Neutrophil (primary cell): ENCODE data around the gene SIX5.

ENCODE experiments used
- H3K27ac ChIP-seq: fragments of 200-600 bp; sonication (generic); 2 replicates; pipeline ENCODE4 v1.5.1; 2016; ENCODE audit warnings: mild to moderate bottlenecking, moderate library complexity
- H3K27me3 ChIP-seq: fragments of 200-600 bp; sonication (generic); 2 replicates; pipeline ENCODE4 v1.6.0; 2016; ENCODE audit warnings: mild to moderate bottlenecking
- H3K36me3 ChIP-seq: fragments of 200-600 bp; sonication (generic); 2 replicates; pipeline ENCODE4 v1.5.1; 2017
- H3K4me1 ChIP-seq, 2 experiments: fragments of 200-600 bp in 1 of 2; sonication (generic) in 1 of 2; 1 replicate in 1 of 2; 2 replicates in 1 of 2; pipeline versions ENCODE4 v1.5.1 to v1.6.1; 2013 to 2016; ENCODE audit warnings: low read depth in 1 of 2, low read length in 1 of 2, mild to moderate bottlenecking in 1 of 2, moderate library complexity in 1 of 2; ENCODE audit not compliant: control insufficient read depth in 1 of 2, insufficient read depth in 1 of 2
- H3K4me3 ChIP-seq, 2 experiments: fragments of 200-600 bp in 1 of 2; sonication (generic) in 1 of 2; 1 replicate in 1 of 2; 2 replicates in 1 of 2; pipeline ENCODE4 v1.5.1; 2013 to 2016; ENCODE audit warnings: low read depth in 1 of 2, low read length in 1 of 2, mild to moderate bottlenecking in 1 of 2, moderate library complexity in 1 of 2
- H3K9me3 ChIP-seq: fragments of 200-600 bp; sonication (generic); 2 replicates; pipeline ENCODE4 v1.5.1; 2016
- CTCF ChIP-seq: fragments of 200-600 bp; sonication (generic); IDR thresholded peaks from 2 replicates; pipeline ENCODE4 v1.5.1; 2016; ENCODE audit warnings: antibody characterized with exemption

The SIX5 gene

GRCh38 chr19:45798995-45799517 lies 30.0 kb upstream of the SIX5 start:
- no peaks in the 10 kb centered on the region for H3K36me3 ChIP-seq
- no peaks in the 10 kb centered on the region for H3K9me3 ChIP-seq
- TF ChIP-seq CTCF = peak; percentile 91
- H3K27ac ChIP-seq = no peak overlapping the region
- H3K4me3 ChIP-seq = no peak overlapping the region
- H3K4me1 ChIP-seq = peaks cover 0 to 3% of the 10 kb centered on the region in 2 experiments
- H3K27me3 ChIP-seq = peaks cover 100% of the 10 kb centered on the region

GRCh38 chr19:45794627-45795026 lies 25.6 kb upstream of the SIX5 start:
- peaks cover 89% of the 10 kb centered on the region for H3K27me3 ChIP-seq
- TF ChIP-seq CTCF = no peak

GRCh38 chr19:45793876-45794275 lies 24.8 kb upstream of the SIX5 start:
- TF ChIP-seq CTCF = no peak
- Histone ChIP-seq H3K4me3 (no peak overlapping the region), H3K27ac (no peak overlapping the region), H3K9me3 (no peaks in the 10 kb centered on the region), H3K27me3 (peaks cover 89% of the 10 kb centered on the region), H3K4me1 (peaks cover 21 to 33% of the 10 kb centered on the region in 2 experiments), H3K36me3 (no peaks in the 10 kb centered on the region)

More at GRCh38 chr19:45794627-45795026, 25.6 kb upstream of the SIX5 start:
- no peak overlapping the region for H3K4me3 ChIP-seq
- no peak overlapping the region for H3K27ac ChIP-seq
- peaks cover 21 to 36% of the 10 kb centered on the region in 2 experiments for H3K4me1 ChIP-seq
- H3K36me3 ChIP-seq = no peaks in the 10 kb centered on the region
- no peaks in the 10 kb centered on the region for H3K9me3 ChIP-seq

GRCh38 chr19:45793178-45793564 lies 24.1 kb upstream of the SIX5 start:
- Histone ChIP-seq H3K27ac (no peak overlapping the region), H3K9me3 (no peaks in the 10 kb centered on the region), H3K4me1 (peaks cover 21 to 33% of the 10 kb centered on the region in 2 experiments), H3K4me3 (peak overlapping the region; percentile 54 to 57), H3K36me3 (no peaks in the 10 kb centered on the region), H3K27me3 (peaks cover 89% of the 10 kb centered on the region)
- TF ChIP-seq CTCF = no peak

- peaks cover 89% of the 10 kb centered on the region for H3K27me3 ChIP-seq
- no peak for TF ChIP-seq CTCF
- H3K36me3 ChIP-seq = no peaks in the 10 kb centered on the region
- H3K4me3 ChIP-seq = peak within 1 kb of the TSS; percentile 54 to 57
- no peaks in the 10 kb centered on the region for H3K9me3 ChIP-seq
- peak within 1 kb of the TSS; percentile 45 for H3K27ac ChIP-seq
- H3K4me1 ChIP-seq = peaks cover 21 to 33% of the 10 kb centered on the region in 2 experiments
These were observed 23.6 kb upstream of the SIX5 start, which contains the start of gene DMWD for GRCh38 chr19:45792470-45793177. Gene DMWD (minus strand): TSS chr19:45792845. CDS start chr19:45792756, 89 bp downstream.
